Liver (tissue), 9 donors: ENCODE results near the gene LRRTM4. TPM values are rescaled to one million over a fixed set of nuclear protein-coding genes. Genes with fewer than 3 reads are reported as not detected.

ENCODE experiments used
- DNase-seq: peaks from one replicate; pipeline ENCODE4 v3.0.0-alpha.2; 2017; ENCODE audit warnings: low spot score
- H3K27ac ChIP-seq, 2 donors: one replicate each; pipeline ENCODE4 v1.7.0; 2013; ENCODE audit warnings: inconsistent platforms in 2 of 2, low read length in 2 of 2, control low read depth in 1 of 2, low read depth in 1 of 2, mild to moderate bottlenecking in 1 of 2
- H3K27me3 ChIP-seq, 4 donors: one replicate each; pipeline versions ENCODE4 v1.6.1 to v1.7.0; 2013; ENCODE audit warnings: low read length in 3 of 4, inconsistent platforms in 1 of 4, mild to moderate bottlenecking in 1 of 4, moderate library complexity in 1 of 4; ENCODE audit not compliant: control insufficient read depth in 4 of 4, insufficient read depth in 4 of 4
- H3K36me3 ChIP-seq, 4 donors: one replicate each; pipeline versions ENCODE4 v1.6.1 to v1.7.0; 2013; ENCODE audit warnings: low read length in 3 of 4, mild to moderate bottlenecking in 3 of 4, low read depth in 1 of 4, moderate library complexity in 1 of 4; ENCODE audit not compliant: control insufficient read depth in 4 of 4, insufficient read depth in 3 of 4
- H3K4me1 ChIP-seq, 4 donors: one replicate each; pipeline versions ENCODE4 v1.6.1 to v1.7.0; 2013; ENCODE audit warnings: low read length in 3 of 4, mild to moderate bottlenecking in 3 of 4, moderate library complexity in 1 of 4; ENCODE audit not compliant: control insufficient read depth in 4 of 4, insufficient read depth in 4 of 4
- H3K4me3 ChIP-seq, 3 donors: one replicate each; pipeline versions ENCODE4 v1.6.1 to v1.7.0; 2013; ENCODE audit warnings: low read length in 3 of 3, control low read depth in 1 of 3, low read depth in 1 of 3, mild to moderate bottlenecking in 1 of 3
- H3K9ac ChIP-seq, 2 donors: one replicate each; pipeline ENCODE4 v1.7.0; 2013; ENCODE audit warnings: low read length in 2 of 2, mild to moderate bottlenecking in 2 of 2, moderate library complexity in 2 of 2, control low read depth in 1 of 2, low read depth in 1 of 2
- H3K9me3 ChIP-seq, 4 donors: one replicate each; pipeline versions ENCODE4 v1.6.1 to v1.7.0; 2013; ENCODE audit warnings: low read length in 3 of 4; ENCODE audit not compliant: control insufficient read depth in 4 of 4
- CTCF ChIP-seq: fragments of 150-350 bp; IDR thresholded peaks from 2 replicates; pipeline ENCODE4 v1.5.1; 2017; ENCODE audit warnings: improper control_type of control experiment, low read depth, low read length; ENCODE audit not compliant: missing input control
- EGR1 ChIP-seq, 2 donors: IDR thresholded peaks; 2 replicates each; pipeline ENCODE4 v1.6.1; 2016 to 2018; ENCODE audit warnings: antibody characterized with exemption in 2 of 2, low read depth in 2 of 2
- FOXA1 ChIP-seq: IDR thresholded peaks from 2 replicates; pipeline ENCODE4 v1.6.1; 2016; ENCODE audit warnings: antibody characterized with exemption
- FOXA2 ChIP-seq: IDR thresholded peaks from 2 replicates; pipeline ENCODE4 v1.6.1; 2016; ENCODE audit warnings: antibody characterized with exemption
- HNF4A ChIP-seq, 2 donors: conservative IDR thresholded peaks; 2 replicates each; pipeline ENCODE4 v1.6.1; 2016; ENCODE audit warnings: antibody characterized with exemption in 2 of 2, mild to moderate bottlenecking in 2 of 2
- HNF4G ChIP-seq: IDR thresholded peaks from 2 replicates; pipeline ENCODE4 v1.6.1; 2016; ENCODE audit warnings: antibody characterized with exemption
- JUND ChIP-seq, 2 donors: IDR thresholded peaks; 2 replicates each; pipeline ENCODE4 v1.6.1; 2016; ENCODE audit warnings: antibody characterized with exemption in 2 of 2
- NR2F2 ChIP-seq: IDR thresholded peaks from 2 replicates; pipeline ENCODE4 v1.6.1; 2016; ENCODE audit warnings: antibody characterized with exemption
- REST ChIP-seq: IDR thresholded peaks from 2 replicates; pipeline ENCODE4 v1.6.1; 2016; ENCODE audit warnings: antibody characterized with exemption, mild to moderate bottlenecking
- RXRA ChIP-seq, 2 donors: IDR thresholded peaks; 2 replicates each; pipeline ENCODE4 v1.6.1; 2017 to 2018; ENCODE audit warnings: antibody characterized with exemption in 2 of 2, mild to moderate bottlenecking in 1 of 2
- SP1 ChIP-seq: IDR thresholded peaks from 2 replicates; pipeline ENCODE4 v1.6.1; 2018; ENCODE audit warnings: antibody characterized with exemption, mild to moderate bottlenecking
- TAF1 ChIP-seq: conservative IDR thresholded peaks from 2 replicates; pipeline ENCODE4 v1.6.1; 2016; ENCODE audit warnings: antibody characterized with exemption, mild to moderate bottlenecking
- YY1 ChIP-seq: IDR thresholded peaks from 2 replicates; pipeline ENCODE4 v1.6.1; 2016; ENCODE audit warnings: antibody characterized with exemption, mild to moderate bottlenecking
- ZBTB33 ChIP-seq: IDR thresholded peaks from 2 replicates; pipeline ENCODE4 v1.6.1; 2016; ENCODE audit warnings: antibody characterized with exemption
- WGBS: extraction: QIAGEN DNeasy Blood & Tissue Kit; methylation state at CpG from one replicate; pipeline ENCODE4 v1.1.7; 2013; 5-methylcytosine and 5-hydroxymethylcytosine counted together
- polyA plus RNA-seq, 2 donors: library from polyadenylated mRNA; stranded (reverse) in 1 of 2; unstranded in 1 of 2; fragments of 200-250 nt in 1 of 2; fragments of >200 nt in 1 of 2; fragmentation: Nextera tagmentation in 1 of 2; extraction: Ambion mirVana in 1 of 2; gene quantifications; one replicate each; pipeline versions ENCODE4 v1.2.1 to v1.2.3, GENCODE V29; 2013 to 2015
- total RNA-seq, 2 donors: library from RNA; depleted of rRNA; stranded (reverse); fragments of >200 nt; gene quantifications; one replicate each; pipeline ENCODE4 v1.2.3, GENCODE V29; 2014
- donor health status: healthy.
- donor health status: healthy.
- donor health status: healthy.
- donor health status: healthy.
- donor health status: healthy.

The LRRTM4 gene
- total and polyA plus RNA-seq, 4 donors, result 0.06 to 0.09 (median 0.08) TPM; not detected in 1

DNA sequence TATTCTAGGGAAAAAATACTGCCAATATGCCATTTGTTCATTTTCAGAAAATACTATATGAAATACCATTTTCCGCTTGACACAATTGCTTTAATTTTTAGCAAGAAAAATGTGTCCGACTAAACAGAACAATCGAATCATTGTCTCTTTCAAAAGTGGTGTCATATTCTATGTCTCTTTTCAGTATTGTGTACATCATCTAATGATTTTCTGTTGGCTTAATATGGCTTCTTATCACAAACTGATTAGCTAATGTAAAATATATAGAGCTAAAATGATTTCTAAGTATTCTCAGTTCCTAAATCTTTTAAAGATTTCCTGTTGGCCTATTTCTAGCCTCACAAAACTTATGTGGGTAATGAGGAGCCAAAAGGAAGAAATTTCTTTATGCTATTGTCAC lies 436.6 kb downstream of the LRRTM4 start (continued):
- no peak for TF ChIP-seq CTCF

- TF ChIP-seq ZBTB33 (no peak), HNF4G (no peak), RXRA (IDR thresholded peaks at IDR 0.05) (no peak), NR2F2 (no peak), EGR1 (IDR thresholded peaks at IDR 0.05; ENCODE audit: low read depth in 2 of 2) (no peak), JUND (IDR thresholded peaks at IDR 0.05) (no peak), CTCF (no peak), FOXA1 (no peak), TAF1 (no peak), HNF4A (conservative IDR thresholded peaks at IDR 0.05) (no peak), YY1 (no peak), FOXA2 (no peak)
- H3K9me3 ChIP-seq, result no peaks in the 10 kb centered on the region
- no peak overlapping the region for H3K9ac ChIP-seq
- no peak for DNase-seq
- H3K36me3 ChIP-seq, result no peaks in the 10 kb centered on the region
- no peaks in the 10 kb centered on the region for H3K4me1 ChIP-seq
- no peak overlapping the region for H3K27ac ChIP-seq
- H3K27me3 ChIP-seq, result no peaks in the 10 kb centered on the region
- no peak overlapping the region for H3K4me3 ChIP-seq
- 83% methylated on average over 2 of the region's 2 CpGs for WGBS
Observed at GRCh38 chr2:77081597-77081996, 440.6 kb downstream of the LRRTM4 start.

DNA sequence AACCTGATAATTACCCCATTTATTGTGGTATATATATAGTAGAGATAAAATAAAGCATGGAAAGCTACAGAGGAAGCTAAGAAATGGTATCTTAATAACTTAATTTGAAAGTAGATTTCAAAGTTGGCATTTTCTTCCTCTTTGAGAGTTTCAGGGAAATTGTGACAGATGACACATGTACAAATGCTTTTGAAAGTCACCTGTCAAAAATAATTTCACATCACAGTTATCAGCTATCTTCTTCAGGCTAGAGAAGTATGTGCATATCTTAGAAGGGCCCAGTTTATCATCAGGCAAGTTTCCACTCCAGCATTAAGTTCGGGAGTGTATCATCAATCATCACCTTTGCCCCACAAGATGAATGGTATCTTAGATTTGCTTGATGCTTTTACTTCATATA lies 457.9 kb downstream of the LRRTM4 start:
- Histone ChIP-seq H3K36me3 (no peaks in the 10 kb centered on the region), H3K27me3 (no peaks in the 10 kb centered on the region), H3K9me3 (no peaks in the 10 kb centered on the region), H3K4me1 (no peaks in the 10 kb centered on the region), H3K27ac (no peak overlapping the region), H3K9ac (no peak overlapping the region), H3K4me3 (no peak overlapping the region)
- TF ChIP-seq ZBTB33, result no peak
- no peak for TF ChIP-seq JUND (IDR thresholded peaks at IDR 0.05)
- no peak for TF ChIP-seq FOXA1
- TF ChIP-seq REST, result no peak
- no peak for TF ChIP-seq SP1
- TF ChIP-seq NR2F2, result no peak
- TF ChIP-seq CTCF, result no peak
- TF ChIP-seq YY1, result no peak
- no peak for TF ChIP-seq RXRA (IDR thresholded peaks at IDR 0.05)
- 65% methylated on average over 1 of the region's 1 CpG for WGBS
- DNase-seq, result no peak
